Lower leg skin (tissue), 4 donors: Measurements from ENCODE around the gene ANKRD7. TPM values are rescaled to one million over a fixed set of nuclear protein-coding genes. Genes with fewer than 3 reads are reported as not detected.

ENCODE experiments used
- DNase-seq, 2 donors: peaks; one replicate each; pipeline ENCODE4 v3.0.0-alpha.2; 2019; ENCODE audit warnings: low spot score in 2 of 2
- H3K4me3 ChIP-seq: fragments of 200-600 bp; sonication (generic); 2 replicates; pipeline ENCODE4 v1.5.1; 2017; ENCODE audit warnings: mild to moderate bottlenecking, low read depth; ENCODE audit not compliant: poor library complexity, severe bottlenecking
- CTCF ChIP-seq, 3 donors: fragments of 450-650 bp; IDR thresholded peaks; one replicate each; pipeline ENCODE4 v1.5.1; 2016; ENCODE audit warnings: antibody characterized with exemption in 3 of 3, mild to moderate bottlenecking in 3 of 3, moderate library complexity in 2 of 3
- POLR2A ChIP-seq, 2 donors: fragments of 450-650 bp; IDR thresholded peaks; one replicate each; pipeline ENCODE4 v1.6.1; 2016 to 2017; ENCODE audit warnings: antibody characterized with exemption in 2 of 2, mild to moderate bottlenecking in 1 of 2, moderate library complexity in 1 of 2
- WGBS, 2 donors: methylation state at CpG; one replicate each; pipeline ENCODE4 v1.1.5; 2018; 5-methylcytosine and 5-hydroxymethylcytosine counted together
- intact Hi-C: fragments of 100-400 bp; cut with DNase I; formaldehyde crosslinking; loops from one replicate; pipeline ENCODE4 v1.15.0; 2023; ENCODE audit warnings: low total_unique reads
- total RNA-seq, 4 donors: library from RNA; depleted of rRNA; stranded (reverse); fragments of >200 nt; gene quantifications; one replicate each; pipeline ENCODE4 v1.1.0, GENCODE V29; 2016

The ANKRD7 gene
- total RNA-seq, 4 donors from 2014 or later = 0.49 TPM; not detected in 3

GRCh38 chr7:118218413-118219156 lies 5.9 kb upstream of the ANKRD7 start:
- WGBS, 2 donors = 83 to 85% methylated on average over 8 of the region's 8 CpGs
- TF ChIP-seq POLR2A (IDR thresholded peaks at IDR 0.05) (no peak), CTCF (IDR thresholded peaks at IDR 0.05) (no peak)
- DNase-seq = no peak
- no peak overlapping the region for H3K4me3 ChIP-seq
- intact Hi-C loops = no loop called here

GRCh38 chr7:118219157-118219512 lies 5.4 kb upstream of the ANKRD7 start:
- intact Hi-C loops = no loop called here
- WGBS, 2 donors = 92 to 94% methylated on average over 3 of the region's 3 CpGs
- TF ChIP-seq POLR2A (IDR thresholded peaks at IDR 0.05) (no peak), CTCF (IDR thresholded peaks at IDR 0.05) (no peak)
- H3K4me3 ChIP-seq = no peak overlapping the region
- no peak for DNase-seq

- intact Hi-C loops = no loop called here
- WGBS, 2 donors = 76% methylated on average over 3 of the region's 3 CpGs
These were observed 3.9 kb upstream of the ANKRD7 start for GRCh38 chr7:118220583-118220982.

GRCh38 chr7:118222591-118222990 lies 1.9 kb upstream of the ANKRD7 start:
- WGBS, 2 donors = 48 to 64% methylated on average over 1 of the region's 1 CpG
- no peak overlapping the region for H3K4me3 ChIP-seq
- TF ChIP-seq POLR2A (IDR thresholded peaks at IDR 0.05) (no peak), CTCF (IDR thresholded peaks at IDR 0.05) (no peak)
- intact Hi-C loops = no loop called here
- DNase-seq = no peak

More at GRCh38 chr7:118220583-118220982, 3.9 kb upstream of the ANKRD7 start:
- no peak for DNase-seq
- H3K4me3 ChIP-seq = no peak overlapping the region
- TF ChIP-seq POLR2A (IDR thresholded peaks at IDR 0.05) = no peak
- no peak for TF ChIP-seq CTCF (IDR thresholded peaks at IDR 0.05)

GRCh38 chr7:118232837-118233236 lies 8.3 kb downstream of the ANKRD7 start:
- TF ChIP-seq POLR2A (IDR thresholded peaks at IDR 0.05) (no peak), CTCF (IDR thresholded peaks at IDR 0.05) (no peak)
- WGBS, 2 donors = 81 to 86% methylated on average over 1 of the region's 1 CpG

GRCh38 chr7:118233799-118234198 lies 9.3 kb downstream of the ANKRD7 start:
- intact Hi-C loops = no loop called here
- DNase-seq = no peak
- no peak overlapping the region for H3K4me3 ChIP-seq
- TF ChIP-seq POLR2A (IDR thresholded peaks at IDR 0.05) (no peak), CTCF (IDR thresholded peaks at IDR 0.05) (no peak)
- WGBS, 2 donors = 63 to 77% methylated on average over 1 of the region's 1 CpG

More at GRCh38 chr7:118232837-118233236, 8.3 kb downstream of the ANKRD7 start:
- intact Hi-C loops = no loop called here
- no peak overlapping the region for H3K4me3 ChIP-seq
- no peak for DNase-seq
